ENCODE data around the gene ZSCAN21.

- TF ChIP-seq CTCF (IDR thresholded peaks at IDR 0.05): peak; percentile 87 to 98 (median 95)
- TF ChIP-seq POLR2A (IDR thresholded peaks at IDR 0.05): peak; percentile 87
- TF ChIP-seq POLR2AphosphoS5 (IDR thresholded peaks at IDR 0.05): peak; percentile 69 to 91 (median 88)
- TF ChIP-seq EP300 (IDR thresholded peaks at IDR 0.05; ENCODE audit: low read depth): no peak
Measured at GRCh38 chr7:100081535-100082102, 32.0 kb downstream of the ZSCAN21 start, which contains the start of gene ZNF3.
